HCT116 (cell line): Measurements from ENCODE around the gene PXDN. TPM values are rescaled to one million over a fixed set of nuclear protein-coding genes. Genes with fewer than 3 reads are reported as not detected.

ENCODE experiments used
- ATAC-seq: fragments of 200-7000 bp; cut with Tn5 transposase; 2 replicates; pipeline ENCODE4 v1.9.1; 2020; ENCODE audit warnings: mild to moderate bottlenecking, moderate library complexity
- BruUV-seq: library from RNA; stranded (reverse); fragments of 400-500 nt; replicated peaks from 2 replicates; lab custom pipeline; 2021; lab: Mats Ljungman, UMichigan
- CTCF ChIA-PET: fragments of 300-600 bp; sonication (Branson Sonifier 250); formaldehyde crosslinking; loops from one replicate; lab custom pipeline; 2021; ENCODE audit warnings: antibody characterized with exemption; lab: Charles Lee
- POLR2A ChIA-PET: fragments of 300-600, 350-600 bp; sonication (Branson Sonifier 250); formaldehyde crosslinking; loops from one replicate; lab custom pipeline; 2021; ENCODE audit warnings: antibody characterized with exemption; lab: Charles Lee
- RAD21 ChIA-PET, 2 experiments: fragments of 300-600 bp; sonication (Branson Sonifier 250); formaldehyde crosslinking; loops; one replicate each; lab custom pipeline; 2023; ENCODE audit warnings: low total read pairs in 2 of 2; ENCODE audit not compliant: uncharacterized antibody in 2 of 2, unreplicated experiment in 2 of 2, low non-redundant PET in 1 of 2; lab: Charles Lee
- DNase-seq: peaks from one replicate; pipeline ENCODE4 v3.0.0-alpha.2; 2010; ENCODE audit warnings: low read depth, low spot score
- H2AFZ ChIP-seq: fragments of 200-600 bp; shearing (Covaris generic), sonication (generic); 2 replicates; pipeline ENCODE4 v1.6.1; 2017; ENCODE audit warnings: low read depth, mixed run types, mixed read lengths, antibody characterized with exemption, low read length; ENCODE audit not compliant: poor library complexity, severe bottlenecking
- H3K27ac ChIP-seq: 2 replicates; pipeline ENCODE4 v1.5.1; 2012; ENCODE audit warnings: low read depth, low read length
- H3K27me3 ChIP-seq: fragments of 200-600 bp; sonication (generic); 2 replicates; pipeline ENCODE4 v1.6.1; 2016; ENCODE audit warnings: mixed run types, low read length, mixed read lengths; ENCODE audit not compliant: insufficient read depth
- H3K36me3 ChIP-seq, 2 experiments: fragments of 200-500 bp in 1 of 2; fragments of 200-600 bp in 1 of 2; sonication (Bioruptor generic) in 1 of 2; sonication (generic) in 1 of 2; 2 replicates each; pipeline versions ENCODE4 v1.5.1 to v1.6.1; 2014 to 2016; ENCODE audit warnings: low read length in 2 of 2, inconsistent platforms in 1 of 2, mixed read lengths in 1 of 2, mixed run types in 1 of 2; ENCODE audit not compliant: insufficient read depth in 2 of 2, control insufficient read depth in 1 of 2
- H3K4me1 ChIP-seq, 2 experiments: fragments of 200-600 bp in 1 of 2; sonication (generic) in 1 of 2; 2 replicates each; pipeline versions ENCODE4 v1.5.1 to v1.6.1; 2012 to 2017; ENCODE audit warnings: low read length in 2 of 2, inconsistent platforms in 1 of 2, mild to moderate bottlenecking in 1 of 2, mixed read lengths in 1 of 2, mixed run types in 1 of 2, moderate library complexity in 1 of 2; ENCODE audit not compliant: insufficient read depth in 2 of 2, control insufficient read depth in 1 of 2
- H3K4me2 ChIP-seq: fragments of 200-600 bp; sonication (generic); 2 replicates; pipeline ENCODE4 v1.6.1; 2017; ENCODE audit warnings: mixed run types, low read length, mixed read lengths
- H3K4me3 ChIP-seq, 2 experiments: fragments of 200-600 bp in 1 of 2; sonication (generic) in 1 of 2; replicated peaks in 1 of 2; 2 replicates each; pipeline ENCODE4 v1.5.1; 2011 to 2016; ENCODE audit warnings: low read length in 2 of 2, control low read depth in 1 of 2, low read depth in 1 of 2, mild to moderate bottlenecking in 1 of 2, mixed read lengths in 1 of 2, mixed run types in 1 of 2
- H3K79me2 ChIP-seq: fragments of 200-600 bp; sonication (generic); 2 replicates; pipeline ENCODE4 v1.6.1; 2017; ENCODE audit warnings: mild to moderate bottlenecking, mixed run types, low read length, moderate library complexity, mixed read lengths; ENCODE audit not compliant: insufficient read depth
- H3K9ac ChIP-seq: fragments of 200-600 bp; sonication (generic); 2 replicates; pipeline ENCODE4 v1.6.1; 2016; ENCODE audit warnings: low read length, mixed read lengths
- H3K9me2 ChIP-seq: fragments of 200-600 bp; sonication (generic), shearing (Covaris generic); 2 replicates; pipeline ENCODE4 v1.6.1; 2017; ENCODE audit warnings: mixed run types, mild to moderate bottlenecking, moderate library complexity; ENCODE audit not compliant: insufficient read depth
- H3K9me3 ChIP-seq, 2 experiments: fragments of 200-500 bp in 1 of 2; fragments of 200-600 bp in 1 of 2; sonication (Bioruptor generic) in 1 of 2; sonication (generic) in 1 of 2; 2 replicates each; pipeline ENCODE4 v1.6.1; 2014 to 2017; ENCODE audit warnings: low read length in 2 of 2, mixed read lengths in 2 of 2, inconsistent platforms in 1 of 2, low read depth in 1 of 2, mild to moderate bottlenecking in 1 of 2, mixed run types in 1 of 2, moderate library complexity in 1 of 2; ENCODE audit not compliant: control insufficient read depth in 1 of 2, insufficient read depth in 1 of 2
- H4K20me1 ChIP-seq: fragments of 200-600 bp; sonication (generic), shearing (Covaris generic); 2 replicates; pipeline ENCODE4 v1.6.1; 2017; ENCODE audit warnings: mixed run types, mild to moderate bottlenecking, moderate library complexity; ENCODE audit not compliant: insufficient read depth
- CEBPB ChIP-seq: IDR thresholded peaks from 2 replicates; pipeline ENCODE4 v1.6.1; 2012; ENCODE audit warnings: low read depth
- CTCF ChIP-seq, 3 experiments: fragments of 200-600 bp in 1 of 3; sonication (generic) in 1 of 3; IDR thresholded peaks in 2 of 3; conservative IDR thresholded peaks in 1 of 3; 2 replicates each; pipeline ENCODE4 v1.5.1; 2012 to 2017; ENCODE audit warnings: low read depth in 2 of 3, low read length in 2 of 3, antibody characterized with exemption in 1 of 3, borderline replicate concordance in 1 of 3, control low read depth in 1 of 3, mild to moderate bottlenecking in 1 of 3, mixed read lengths in 1 of 3, mixed run types in 1 of 3, moderate library complexity in 1 of 3; ENCODE audit not compliant: insufficient read depth in 1 of 3
- EGR1 ChIP-seq: IDR thresholded peaks from 2 replicates; pipeline ENCODE4 v1.6.1; 2012; ENCODE audit warnings: low read depth
- ELF1 ChIP-seq: IDR thresholded peaks from 2 replicates; pipeline ENCODE4 v1.6.1; 2012; ENCODE audit warnings: low read depth, borderline replicate concordance
- EZH2 ChIP-seq: fragments of 200-600 bp; sonication (generic); IDR thresholded peaks from 2 replicates; pipeline ENCODE4 v1.6.1; 2017; ENCODE audit warnings: antibody characterized with exemption, mixed run types
- MAX ChIP-seq: IDR thresholded peaks from 2 replicates; pipeline ENCODE4 v1.6.1; 2012
- POLR2A ChIP-seq: IDR thresholded peaks from 2 replicates; pipeline ENCODE4 v1.7.0; 2011; ENCODE audit warnings: borderline replicate concordance; ENCODE audit not compliant: insufficient read depth, insufficient read length; ENCODE audit errors: extremely low read depth
- POLR2AphosphoS5 ChIP-seq: IDR thresholded peaks from 2 replicates; pipeline ENCODE4 v1.6.1; 2011; ENCODE audit warnings: mild to moderate bottlenecking, low read depth, low read length, moderate library complexity
- RAD21 ChIP-seq: IDR thresholded peaks from 2 replicates; pipeline ENCODE4 v1.6.1; 2012; ENCODE audit warnings: low read depth, mild to moderate bottlenecking
- SIN3A ChIP-seq: IDR thresholded peaks from 2 replicates; pipeline ENCODE4 v1.6.1; 2012; ENCODE audit warnings: low read depth
- SP1 ChIP-seq: IDR thresholded peaks from 2 replicates; pipeline ENCODE4 v1.6.1; 2012; ENCODE audit warnings: low read depth
- SRF ChIP-seq: IDR thresholded peaks from 2 replicates; pipeline ENCODE4 v1.6.1; 2012; ENCODE audit warnings: low read depth
- YY1 ChIP-seq: IDR thresholded peaks from 2 replicates; pipeline ENCODE4 v1.6.1; 2011; ENCODE audit warnings: low read length, low read depth, moderate library complexity, mild to moderate bottlenecking; ENCODE audit not compliant: insufficient replicate concordance; ENCODE audit errors: extremely low read depth
- ZFX ChIP-seq: fragments of 450-650 bp; IDR thresholded peaks from 2 replicates; pipeline ENCODE4 v1.6.1; 2017
- ZNF274 ChIP-seq: fragments of 200-500 bp; sonication (Bioruptor generic); IDR thresholded peaks from 2 replicates; pipeline ENCODE4 v1.6.1; 2014; ENCODE audit warnings: mild to moderate bottlenecking, low read depth, low read length, inconsistent platforms
- intact Hi-C: fragments of 100-400 bp; cut with micrococcal nuclease; formaldehyde crosslinking; loops from 2 replicates; pipeline ENCODE4 v1.10.0; 2022
- total RNA-seq: library from RNA; stranded (reverse); gene quantifications from one replicate; pipeline ENCODE4 v1.2.1, GENCODE V29; 2021; ENCODE audit not compliant: unreplicated experiment

PXDN gene
- total RNA-seq, 1 experiment from 2014 or later: 10.7 TPM

- BruUV-seq: no TSS peak
- Histone ChIP-seq H3K4me3 (no peak overlapping the region), H3K9ac (no peak overlapping the region), H4K20me1 (no peaks in the 10 kb centered on the region), H3K9me2 (no peaks in the 10 kb centered on the region), H3K79me2 (no peaks in the 10 kb centered on the region), H2AFZ (no peak overlapping the region), H3K4me1 (no peaks in the 10 kb centered on the region), H3K36me3 (no peaks in the 10 kb centered on the region), H3K4me2 (no peak overlapping the region), H3K9me3 (no peaks in the 10 kb centered on the region), H3K27me3 (peaks cover 44% of the 10 kb centered on the region), H3K27ac (no peak overlapping the region)
- TF ChIP-seq RAD21 (peak; percentile 31; the same call in 1 of the 2 replicates), CTCF (IDR thresholded peaks at IDR 0.05 in 2 of 3, conservative IDR thresholded peaks at IDR 0.05 in 1 of 3; ENCODE audit: borderline replicate concordance in 1 of 3, insufficient read depth in 1 of 3, low read depth in 2 of 3, low read length in 2 of 3) (peak; percentile 14 to 47 (median 45); a peak in 2 of 6 replicates), ZFX (no peak), SP1 (no peak)
- no peak for DNase-seq
- peak; percentile 71 for ATAC-seq
- intact Hi-C loops: no loop called here
- ChIA-PET RAD21 (no interaction called here), CTCF (no interaction called here), POLR2A (no interaction called here)
These were observed 159.4 kb downstream of the PXDN start for GRCh38 chr2:1584691-1585485.

GRCh38 chr2:1584051-1584531 lies 160.2 kb downstream of the PXDN start:
- BruUV-seq: no TSS peak
- no peaks in the 10 kb centered on the region for H3K4me1 ChIP-seq
- ChIA-PET CTCF (no interaction called here), RAD21 (no interaction called here), POLR2A (no interaction called here)
- DNase-seq (no peak), ATAC-seq (no peak)
- H2AFZ ChIP-seq: no peak overlapping the region
- peaks cover 40% of the 10 kb centered on the region for H3K27me3 ChIP-seq
- intact Hi-C loops: no loop called here
- no peak overlapping the region for H3K9ac ChIP-seq
- no peak overlapping the region for H3K27ac ChIP-seq
- H3K36me3 ChIP-seq: no peaks in the 10 kb centered on the region
- no peaks in the 10 kb centered on the region for H4K20me1 ChIP-seq
- no peaks in the 10 kb centered on the region for H3K9me2 ChIP-seq
- H3K9me3 ChIP-seq: no peaks in the 10 kb centered on the region
- no peak overlapping the region for H3K4me3 ChIP-seq
- H3K79me2 ChIP-seq: no peaks in the 10 kb centered on the region
- H3K4me2 ChIP-seq: no peak overlapping the region
- TF ChIP-seq ZNF274: no peak
- TF ChIP-seq EGR1: no peak
- no peak for TF ChIP-seq ZFX
- TF ChIP-seq EZH2: no peak
- no peak for TF ChIP-seq ELF1
- no peak for TF ChIP-seq SIN3A
- no peak for TF ChIP-seq CEBPB
- no peak for TF ChIP-seq SRF
- no peak for TF ChIP-seq MAX
- TF ChIP-seq SP1: no peak
- TF ChIP-seq YY1: no peak
- no peak for TF ChIP-seq POLR2AphosphoS5
- TF ChIP-seq RAD21: no peak
- no peak for TF ChIP-seq POLR2A
